Glomerular visceral epithelial cell (primary cell): Measurements from ENCODE around the gene SH3RF3.

Source experiments
- DNase-seq: peaks from one replicate; pipeline ENCODE4 v3.0.0-alpha.2; 2016; ENCODE audit errors: extremely low spot score

Gene SH3RF3

GRCh38 chr2:109304731-109305470, 175.9 kb downstream of the SH3RF3 start:
- DNase-seq: no peak

- no peak for DNase-seq
These were observed 176.6 kb downstream of the SH3RF3 start for GRCh38 chr2:109305490-109306167.

GRCh38 chr2:109306190-109306589, 177.2 kb downstream of the SH3RF3 start:
- no peak for DNase-seq

- DNase-seq: no peak
These were observed 182.8 kb downstream of the SH3RF3 start for GRCh38 chr2:109311771-109312170.

- no peak for DNase-seq
These were observed 183.9 kb downstream of the SH3RF3 start for GRCh38 chr2:109312902-109313301.

- no peak for DNase-seq
These were observed 184.3 kb downstream of the SH3RF3 start for GRCh38 chr2:109313343-109313742.

DNA sequence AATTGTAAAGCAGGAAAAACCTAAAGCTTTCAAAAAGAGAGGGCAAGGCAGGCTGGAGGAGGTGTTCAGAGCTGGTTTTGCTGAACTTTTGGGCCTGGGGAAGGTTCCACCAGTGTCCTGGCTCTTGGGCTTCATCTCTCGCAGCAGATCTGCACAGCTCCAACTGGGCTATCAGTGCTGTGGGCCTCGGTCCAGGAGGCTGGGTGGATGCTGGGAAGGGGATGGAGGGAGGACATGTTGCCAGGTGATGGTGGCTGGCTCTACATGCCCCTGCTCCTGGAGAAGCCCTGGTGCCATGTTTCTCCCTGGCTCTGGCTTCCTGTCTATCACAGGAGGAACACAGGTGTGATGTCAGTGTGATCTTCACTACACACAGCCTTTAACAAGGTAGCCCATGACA, 187.1 kb downstream of the SH3RF3 start:
- DNase-seq: no peak

DNA sequence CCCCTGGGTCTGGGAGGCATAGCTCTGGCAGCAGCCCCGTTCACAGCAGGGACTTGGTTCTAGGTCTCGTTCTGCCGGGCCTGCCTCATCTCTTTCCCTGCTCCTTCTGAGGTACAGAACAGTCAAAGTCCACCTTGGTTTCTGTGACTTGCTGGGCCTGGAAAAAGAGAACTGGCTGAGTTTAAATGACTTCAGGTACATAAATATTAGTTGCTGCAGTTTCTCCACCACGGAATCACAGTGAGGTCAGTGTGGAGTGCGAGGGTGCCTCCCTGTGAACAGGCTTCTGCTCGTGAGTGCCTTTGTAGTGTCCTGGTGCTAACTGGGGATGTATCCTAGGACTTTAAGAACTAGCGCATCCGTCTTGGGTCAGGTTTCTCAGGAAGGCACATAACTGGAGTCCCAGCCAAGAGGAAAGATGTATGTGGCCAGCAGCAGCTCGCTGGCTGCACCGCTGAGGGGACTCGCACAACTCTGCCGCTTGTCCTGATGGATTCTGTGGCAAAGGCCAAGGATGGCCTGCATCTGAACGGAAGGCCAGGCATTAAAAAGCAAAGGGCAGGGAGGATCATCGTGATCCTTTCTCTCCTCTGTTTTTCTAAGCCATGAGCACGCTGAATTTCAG, 188.6 kb downstream of the SH3RF3 start:
- no peak for DNase-seq

DNA sequence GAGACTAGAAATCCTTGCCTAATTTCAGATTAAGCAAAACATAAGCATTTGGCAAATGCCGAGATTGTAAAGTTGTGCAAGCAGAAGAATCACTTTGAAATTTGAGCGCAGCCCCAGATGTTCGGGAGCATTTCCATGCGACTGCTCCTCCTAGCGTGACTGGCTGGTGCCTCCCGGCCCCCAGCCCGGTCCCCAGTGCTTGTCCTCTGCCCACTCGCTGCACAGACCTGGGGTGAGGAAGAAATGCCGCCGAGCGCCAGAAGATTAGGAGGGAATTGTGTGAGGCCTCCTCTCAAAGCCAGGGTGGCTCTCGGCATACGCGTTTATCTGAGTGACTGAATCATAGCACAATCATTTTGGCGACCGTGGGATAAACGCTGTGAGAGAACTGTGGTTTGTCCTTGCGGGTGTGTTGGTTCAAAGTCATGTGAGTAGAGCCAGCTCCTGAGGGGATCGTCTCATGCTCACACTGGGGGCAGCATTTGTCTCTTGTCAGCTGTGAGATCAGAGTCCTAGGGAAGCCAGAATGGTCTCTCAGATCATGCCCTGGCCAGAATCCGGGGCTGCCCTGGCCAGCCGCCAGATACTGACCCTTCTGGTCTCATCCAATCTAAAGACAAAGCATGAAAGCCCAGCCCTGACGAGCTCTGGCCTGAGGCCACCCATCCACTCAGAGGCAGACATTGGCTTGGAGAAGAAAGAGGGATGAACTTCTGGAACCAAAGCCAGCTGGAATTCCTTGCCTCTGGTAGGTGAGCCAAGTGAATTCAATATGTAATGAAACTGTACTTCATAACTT, 189.3 kb downstream of the SH3RF3 start:
- DNase-seq: peak; percentile 27

- DNase-seq: no peak
These were observed 189.9 kb downstream of the SH3RF3 start for GRCh38 chr2:109318949-109319342.

DNA sequence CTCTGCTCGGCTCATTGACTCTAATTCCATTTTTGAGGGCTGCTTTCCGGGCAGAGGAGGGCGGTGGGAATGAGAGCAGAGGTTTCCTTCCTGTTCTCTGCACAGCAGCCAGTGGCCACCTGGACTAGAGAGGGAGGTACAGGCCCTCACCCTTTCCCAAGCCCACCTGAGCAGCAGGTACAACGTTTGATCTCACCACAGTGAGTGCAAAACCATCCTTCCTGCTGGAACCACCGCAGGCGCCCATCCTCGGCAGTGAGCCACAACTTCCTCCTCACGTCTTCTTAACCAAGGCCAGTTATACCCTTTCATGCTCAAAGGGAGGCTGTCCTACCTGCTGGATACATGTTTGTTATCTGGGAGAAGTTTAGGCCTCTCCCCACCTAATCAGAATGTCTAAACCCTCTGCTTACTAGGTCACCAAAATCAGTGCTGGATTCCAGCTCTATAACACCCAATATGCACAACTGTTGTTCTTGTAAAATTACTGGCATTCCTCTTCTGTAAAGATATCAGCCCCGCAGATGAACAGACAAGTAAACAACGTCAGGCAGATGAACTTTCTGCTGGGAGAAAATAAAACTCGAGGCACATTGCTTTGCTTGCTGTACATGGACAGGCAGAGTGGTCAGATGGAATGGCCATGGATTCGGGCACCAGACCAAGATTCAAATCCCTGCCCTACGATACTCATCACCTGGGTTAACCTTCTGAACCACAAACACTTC, 191.4 kb downstream of the SH3RF3 start:
- no peak for DNase-seq

DNA sequence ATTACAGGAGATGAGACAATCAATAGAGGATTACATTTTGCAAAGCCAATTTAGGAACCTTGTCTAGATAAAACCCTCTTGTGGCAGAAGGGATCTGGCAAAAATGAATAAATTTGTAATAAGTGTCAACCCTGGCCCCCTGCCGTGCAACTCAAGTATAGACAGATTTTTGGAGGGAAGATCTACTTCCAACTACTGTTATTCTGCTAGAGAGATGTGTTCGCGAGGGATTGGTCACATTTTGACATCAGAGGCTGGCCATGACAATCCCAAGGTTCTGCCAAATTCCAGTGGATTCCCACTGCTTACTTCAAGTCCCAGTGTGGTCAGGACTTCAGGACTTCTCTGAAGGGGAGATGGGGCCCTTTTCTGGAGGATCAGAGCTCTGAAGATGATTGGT, 192.6 kb downstream of the SH3RF3 start:
- no peak for DNase-seq

GRCh38 chr2:109322111-109322510, 193.1 kb downstream of the SH3RF3 start:
- DNase-seq: no peak

- DNase-seq: no peak
These were observed 193.6 kb downstream of the SH3RF3 start for GRCh38 chr2:109322641-109323040.

GRCh38 chr2:109324861-109325260, 195.9 kb downstream of the SH3RF3 start:
- peak; percentile 41 for DNase-seq

DNA sequence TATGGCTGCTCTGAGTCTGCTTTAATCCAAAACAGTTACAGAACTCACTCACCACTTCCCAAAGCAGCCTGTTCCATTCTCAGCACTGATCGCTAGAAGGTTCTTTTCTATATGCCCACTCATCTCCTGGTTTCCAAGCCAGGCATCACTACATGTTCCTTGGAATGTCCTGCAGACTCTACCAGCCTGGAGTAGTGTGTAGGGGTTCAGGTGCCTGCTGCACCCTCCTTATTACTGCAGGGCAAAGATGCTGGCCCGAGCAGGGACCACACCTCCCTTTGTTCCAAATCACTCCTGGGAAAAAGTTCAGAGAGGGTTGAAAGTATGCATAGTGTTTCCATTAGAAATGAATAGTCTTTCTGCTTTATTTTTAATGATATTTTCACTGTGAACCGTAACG, 196.6 kb downstream of the SH3RF3 start:
- no peak for DNase-seq

- no peak for DNase-seq
These were observed 197.3 kb downstream of the SH3RF3 start for GRCh38 chr2:109326306-109326705.

- DNase-seq: peak; percentile 16
These were observed 201.1 kb downstream of the SH3RF3 start for GRCh38 chr2:109330056-109330455.

- no peak for DNase-seq
These were observed 202.1 kb downstream of the SH3RF3 start for GRCh38 chr2:109331081-109331480.

- DNase-seq: peak; percentile 90
These were observed 203.2 kb downstream of the SH3RF3 start for GRCh38 chr2:109331896-109332848.
